DMS153 treated with DMSO at 0.1 percent for 48 hours (cell line): ENCODE measurements around the gene PPFIBP2.
A peak's percentile ranks its signal among the peaks of the same experiment; 100 is the strongest.

ENCODE experiments used
- DNase-seq: peaks from one replicate; lab custom pipeline; 2025; ENCODE audit not compliant: unreplicated experiment; lab: John Stamatoyannopoulos, UW

Gene PPFIBP2

DNA sequence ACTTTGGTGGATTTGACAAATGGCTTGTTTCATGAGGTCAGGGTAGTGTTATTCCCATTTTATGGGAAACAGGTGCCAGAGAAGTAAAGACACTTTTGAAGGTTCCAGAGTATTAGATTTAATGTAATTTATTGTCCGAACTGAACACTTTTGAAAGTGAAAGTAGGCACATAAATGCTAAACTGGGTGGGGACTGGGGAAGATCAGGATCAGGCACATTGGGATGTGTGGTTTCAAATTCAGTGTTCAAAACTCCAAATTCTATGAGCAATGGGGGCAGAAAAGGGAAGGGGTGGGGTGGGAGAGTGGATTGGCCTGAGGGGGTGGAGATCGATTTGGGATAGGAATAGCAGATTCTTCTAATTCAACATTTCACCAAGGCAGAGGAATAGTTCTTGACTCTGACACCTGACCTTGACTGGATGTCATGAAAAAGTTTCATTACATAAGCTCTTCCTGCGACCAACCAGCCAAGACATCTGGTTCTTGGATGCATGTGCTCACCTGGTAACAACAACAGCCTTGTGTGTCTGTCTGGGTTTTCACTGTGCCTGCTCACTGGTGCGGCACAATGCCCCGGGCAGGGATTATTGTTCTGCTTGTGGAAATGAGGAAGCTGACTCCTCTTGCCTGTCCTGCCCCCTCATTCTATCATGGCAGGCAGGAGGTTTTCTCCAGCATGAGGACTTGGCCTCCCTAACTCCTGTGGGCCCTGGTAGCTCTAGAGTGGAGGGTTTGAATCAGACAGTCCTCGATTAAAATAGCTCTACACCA lies 10.8 kb downstream of the PPFIBP2 start:
- no peak for DNase-seq

DNA sequence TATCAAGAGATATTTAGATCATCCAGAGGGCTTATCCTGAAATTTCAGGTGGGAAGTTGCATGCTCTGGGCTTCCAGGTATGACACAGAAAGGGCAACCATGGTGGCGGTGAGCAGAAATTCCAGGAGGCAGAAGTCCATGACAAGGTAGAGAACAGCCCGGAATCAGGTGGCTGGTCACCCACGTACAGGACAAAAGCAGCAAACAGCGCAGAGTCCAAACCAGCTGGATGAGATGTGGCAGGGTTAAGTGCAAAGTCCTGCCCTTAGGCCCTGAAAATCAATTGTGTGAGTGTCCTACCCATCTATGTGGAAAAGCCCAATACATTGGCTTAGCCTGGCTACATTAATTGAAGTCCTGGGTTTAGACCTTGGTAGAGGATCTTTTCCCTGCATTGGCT lies 11.6 kb downstream of the PPFIBP2 start:
- no peak for DNase-seq

DNA sequence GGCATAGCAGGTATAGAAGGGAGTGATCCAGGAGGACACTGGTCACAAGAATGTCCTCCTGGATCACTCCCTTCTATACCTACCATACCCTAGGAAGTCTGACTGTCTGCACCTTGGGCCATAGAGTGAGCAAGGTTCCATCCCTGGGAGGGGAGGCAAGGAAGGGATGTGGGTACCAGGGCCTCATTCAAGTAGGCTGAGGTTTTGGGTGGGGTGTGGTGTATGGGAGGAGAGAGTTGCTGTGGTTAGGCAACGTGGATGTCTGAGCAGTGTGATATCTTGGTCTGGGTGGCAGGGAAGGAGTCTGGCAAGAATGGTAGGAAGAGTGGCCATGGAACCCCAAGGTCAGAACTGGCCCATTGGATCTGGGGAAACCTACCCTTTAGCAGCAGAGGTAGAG lies 13.2 kb downstream of the PPFIBP2 start:
- DNase-seq, result no peak

DNA sequence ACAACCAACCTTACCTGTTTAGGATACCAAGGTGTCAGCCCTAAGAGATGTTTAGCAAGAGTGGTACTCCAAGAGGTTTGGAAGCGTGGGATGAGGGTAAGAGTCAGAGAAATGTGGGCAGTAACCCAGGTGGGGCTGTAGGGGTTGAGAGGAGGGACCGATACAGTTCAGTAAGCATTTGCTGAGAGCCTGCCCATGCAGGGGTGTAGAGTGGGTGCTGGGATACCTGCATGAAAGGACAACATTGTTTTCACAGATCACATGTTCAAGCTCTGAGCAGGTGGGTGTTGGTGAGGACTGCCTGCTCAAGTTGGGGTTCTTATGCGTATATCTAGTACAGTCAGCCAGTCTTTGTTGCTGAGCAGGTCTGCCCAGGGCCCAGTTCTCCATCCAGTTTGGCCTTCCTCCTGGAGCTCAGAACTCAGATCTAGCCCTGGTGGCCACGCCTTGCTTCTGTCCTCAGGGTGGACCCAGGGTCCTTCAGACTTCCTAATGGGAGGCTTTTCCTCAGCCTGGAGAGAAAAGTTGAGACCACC lies 14.8 kb downstream of the PPFIBP2 start:
- no peak for DNase-seq

DNA sequence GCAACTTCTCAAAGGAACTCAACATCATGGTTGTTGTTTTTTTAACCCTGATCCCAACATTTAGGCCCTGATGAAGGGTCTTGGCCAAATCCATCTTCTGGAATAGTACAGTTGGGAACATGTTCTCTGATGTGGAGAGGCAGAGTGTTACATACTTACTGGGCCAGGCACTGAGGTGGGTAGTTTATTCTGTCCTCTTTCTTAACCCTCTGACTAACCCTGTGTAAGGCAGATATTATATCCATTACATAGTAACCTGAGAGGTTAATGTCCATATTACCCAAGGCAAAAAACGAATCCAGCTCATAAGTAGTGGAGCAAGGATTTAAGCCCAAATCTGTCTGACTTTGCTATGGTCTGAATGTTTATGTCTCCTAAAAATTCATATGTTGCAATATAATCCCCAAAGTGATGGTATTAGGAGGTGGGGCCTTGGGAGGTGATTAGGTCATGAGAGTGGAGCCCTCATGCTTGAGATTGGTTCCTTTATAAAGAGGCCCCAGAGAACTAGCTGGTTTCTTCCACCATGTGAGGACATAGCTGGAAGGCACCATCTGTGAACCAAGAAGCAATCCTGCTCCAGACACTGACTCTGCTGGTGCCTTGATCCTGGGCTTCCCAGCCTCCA lies 16.3 kb downstream of the PPFIBP2 start:
- DNase-seq, result no peak

DNA sequence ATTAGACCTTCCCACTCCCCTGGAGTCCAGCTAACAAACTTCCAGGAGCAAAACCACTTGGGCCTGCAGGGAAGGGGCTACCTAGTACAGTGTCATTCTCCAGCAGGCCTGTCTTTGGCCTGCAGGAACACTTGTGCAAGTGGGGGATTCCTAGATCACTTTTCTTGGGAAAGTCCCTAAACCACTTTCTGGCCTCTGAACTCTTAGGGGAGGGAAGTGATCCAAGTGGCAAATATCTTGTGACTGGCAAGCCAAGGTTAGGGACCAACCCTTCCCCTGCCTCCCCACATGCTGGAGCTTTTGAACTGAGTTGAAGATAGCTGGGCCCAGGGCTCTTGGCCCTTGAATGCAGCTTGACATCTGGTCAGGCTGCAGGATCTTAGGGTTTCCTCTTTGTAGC lies 17.2 kb downstream of the PPFIBP2 start:
- no peak for DNase-seq

DNA sequence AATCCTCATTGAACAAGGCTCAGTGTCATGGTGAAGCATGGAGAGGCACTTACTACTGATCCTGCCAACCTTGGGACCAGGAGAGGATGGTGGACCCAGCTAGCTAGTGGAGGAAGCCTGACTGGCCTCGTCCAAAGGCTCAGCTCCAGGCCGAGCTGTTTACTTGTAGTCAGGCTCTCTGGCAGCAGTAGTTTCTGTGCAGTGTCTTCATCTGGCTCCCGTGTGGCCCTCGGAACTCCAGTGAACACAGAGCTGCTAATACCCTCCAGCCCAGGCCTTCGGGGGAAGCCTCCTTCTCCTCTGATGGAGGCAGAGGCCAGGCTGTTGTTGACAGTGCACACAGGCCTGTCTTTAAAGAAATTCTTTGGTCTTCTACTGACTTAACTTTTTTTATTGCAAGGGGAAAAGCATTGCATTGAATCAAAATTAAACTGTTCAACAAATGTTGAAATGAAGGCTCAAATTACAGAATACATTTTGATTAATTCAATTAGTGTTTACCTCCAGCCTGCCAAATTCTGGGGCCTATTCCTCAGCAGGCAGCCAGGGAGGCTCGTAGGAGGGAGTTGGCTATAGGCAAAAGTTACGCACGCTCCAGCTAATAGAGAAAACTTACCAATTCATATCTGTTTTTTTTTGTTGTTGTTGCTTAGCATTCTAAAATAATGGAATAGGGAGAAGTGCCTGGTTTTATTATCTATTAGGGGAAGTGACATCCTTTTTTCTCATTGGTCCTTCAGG lies 18.8 kb downstream of the PPFIBP2 start:
- no peak for DNase-seq

DNA sequence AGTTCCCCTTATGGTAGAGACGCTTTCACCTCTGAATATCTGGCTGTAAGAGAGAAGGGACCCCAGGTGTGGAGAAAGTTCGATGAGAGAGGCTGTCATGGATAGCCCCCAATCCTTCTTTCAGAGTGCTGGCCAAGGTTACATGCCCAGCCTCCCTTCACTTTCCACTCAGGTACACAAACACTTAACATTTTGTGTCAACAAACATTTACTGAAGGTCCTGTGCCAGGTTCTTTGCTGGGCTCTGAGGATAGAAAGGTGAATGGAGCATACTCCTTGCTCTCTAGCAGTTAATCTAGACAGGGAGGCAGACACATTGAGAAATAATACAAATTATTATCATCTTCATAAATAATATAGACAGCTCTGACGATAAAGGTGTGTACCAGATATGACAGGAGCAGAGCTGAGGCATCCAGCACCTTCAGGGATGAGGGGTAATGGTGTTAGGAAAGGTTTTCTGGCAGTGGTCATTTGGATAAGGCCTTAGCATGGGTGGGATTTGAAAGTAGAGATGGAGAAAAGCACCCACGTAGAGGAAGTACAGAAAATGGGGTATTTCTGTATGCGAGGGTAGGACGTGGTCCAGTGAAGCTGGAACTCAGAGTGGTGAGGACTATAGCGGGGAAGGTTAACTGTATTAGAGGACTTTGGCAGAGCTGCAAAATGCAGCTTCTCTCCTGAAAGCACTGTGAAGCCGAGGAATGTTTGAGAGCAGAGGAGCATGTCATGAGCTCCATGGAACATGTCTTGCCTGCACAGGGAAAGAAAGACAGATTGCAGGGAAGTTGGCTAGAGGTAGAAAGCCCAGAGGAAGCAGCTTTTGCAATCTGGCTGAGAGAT lies 19.6 kb downstream of the PPFIBP2 start:
- no peak for DNase-seq

DNA sequence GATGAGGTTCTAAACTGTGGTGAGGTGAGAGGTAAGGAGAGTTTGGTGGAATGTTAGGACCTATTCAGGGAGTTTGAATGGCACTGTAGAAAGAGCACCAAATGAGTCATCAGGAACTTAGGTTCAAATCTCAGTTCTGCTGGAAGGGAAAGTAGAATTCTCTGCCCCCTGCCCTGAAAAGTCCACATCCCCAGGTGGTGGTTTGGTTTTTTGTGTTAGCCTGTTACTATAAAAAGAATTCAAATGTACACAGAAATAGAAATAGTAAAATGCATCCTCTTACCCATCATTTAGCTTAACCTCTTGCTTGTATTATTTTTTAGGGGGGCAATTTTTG lies 20.2 kb downstream of the PPFIBP2 start:
- DNase-seq, result no peak

DNA sequence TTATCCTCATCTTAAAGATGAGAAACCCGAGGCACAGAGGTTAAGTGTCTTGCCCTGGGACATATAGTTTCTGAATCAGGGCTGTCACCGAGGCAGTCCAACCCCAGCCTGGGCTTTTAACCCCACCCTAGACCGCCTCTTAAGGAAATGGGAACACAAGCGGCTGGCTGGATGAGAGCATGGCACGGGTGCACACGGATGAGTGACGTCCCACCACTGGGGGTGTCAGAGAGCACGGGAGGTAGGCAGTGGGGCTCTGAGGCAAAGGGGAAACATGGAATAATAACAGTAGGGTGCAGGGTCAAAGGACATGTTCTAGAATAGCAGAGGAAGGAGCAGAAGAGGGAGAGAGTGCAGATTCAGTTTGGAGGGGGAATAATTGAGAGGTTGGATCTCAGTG lies 22.3 kb downstream of the PPFIBP2 start:
- no peak for DNase-seq

DNA sequence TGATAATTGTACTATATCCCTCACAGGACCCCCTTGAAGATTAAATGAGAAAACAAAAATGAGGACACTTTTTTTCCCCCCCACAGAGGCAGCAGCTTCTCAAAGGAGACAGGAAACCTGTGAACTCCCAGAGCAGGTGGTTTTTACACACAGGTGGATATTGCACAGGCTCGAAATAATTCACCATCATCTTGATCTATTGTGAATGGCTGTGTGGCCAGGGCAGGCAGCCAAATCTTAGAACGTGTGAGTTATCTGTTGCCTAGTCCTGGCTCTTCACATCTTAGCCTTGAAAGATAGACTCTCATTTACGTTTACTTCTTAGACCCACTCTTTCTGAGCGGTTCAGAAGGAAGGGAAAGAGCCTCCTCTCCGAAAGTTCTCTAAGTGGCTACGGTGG lies 23.5 kb downstream of the PPFIBP2 start:
- DNase-seq, result peak; percentile 14

DNA sequence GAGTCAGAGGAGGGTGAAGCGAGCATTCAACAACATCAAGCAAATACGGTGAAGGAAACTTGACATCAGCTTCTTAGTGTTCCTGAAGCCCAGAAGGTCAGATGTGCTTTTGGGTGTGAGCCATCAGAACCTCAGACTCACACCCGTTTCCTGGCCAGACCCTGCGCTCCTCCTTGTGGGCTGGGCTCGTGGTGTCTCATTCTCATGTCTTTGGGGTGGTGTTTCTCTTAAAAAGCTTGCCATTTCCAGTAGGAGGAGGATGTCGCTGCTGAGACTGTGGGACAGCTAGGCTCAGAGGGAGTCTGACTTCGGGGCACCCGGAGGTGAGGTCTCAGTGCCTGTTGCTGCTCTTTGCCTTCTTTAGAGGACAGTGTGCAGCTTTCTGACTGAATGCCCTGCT lies 24.2 kb downstream of the PPFIBP2 start:
- no peak for DNase-seq

DNA sequence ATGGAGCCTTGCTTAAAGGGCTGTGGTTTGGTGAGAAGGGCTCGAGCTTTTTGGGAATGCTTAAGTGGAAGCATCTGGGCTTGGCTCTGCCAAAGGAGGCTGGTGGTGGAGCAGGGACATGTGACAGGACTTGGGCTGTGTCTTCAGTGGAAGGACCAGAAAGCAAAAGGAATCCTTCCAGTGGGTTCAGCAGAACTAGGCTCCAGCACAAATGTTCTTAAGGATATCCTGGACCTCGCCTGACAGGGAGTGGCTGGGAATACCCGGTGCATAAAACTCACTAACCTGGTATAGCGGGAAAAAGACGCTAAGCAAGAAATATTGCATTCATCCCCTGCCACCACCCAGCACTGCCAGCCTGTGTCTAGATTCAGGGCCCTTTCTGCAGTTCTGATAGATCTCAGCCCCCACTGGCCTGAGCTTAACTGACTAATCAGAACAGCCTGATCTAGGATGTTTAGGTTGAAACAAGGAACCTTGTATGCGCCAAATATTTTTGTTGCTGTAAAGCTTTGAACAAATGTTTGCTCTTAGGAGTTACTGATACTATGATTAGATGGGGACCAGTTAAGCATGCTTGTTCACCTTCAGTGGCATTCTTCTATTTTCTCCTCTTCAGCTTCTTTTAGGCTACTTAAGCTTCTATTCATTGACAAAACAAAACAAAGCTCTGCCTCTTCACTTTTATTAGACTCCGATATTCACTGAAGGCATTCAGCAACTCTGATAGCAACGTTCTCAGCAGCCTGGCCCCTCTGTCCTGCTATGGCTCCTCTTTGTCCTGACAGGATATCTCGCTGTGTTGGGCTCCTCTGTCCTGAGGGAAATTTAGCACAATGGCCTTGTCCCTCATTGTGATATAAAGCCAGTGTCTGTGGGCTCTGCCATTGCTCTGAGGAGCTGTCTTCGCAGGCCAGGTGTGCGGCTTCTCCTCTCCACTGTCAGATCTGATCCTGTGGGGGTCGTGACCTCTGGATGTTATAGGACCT lies 25.0 kb downstream of the PPFIBP2 start:
- DNase-seq, result no peak

DNA sequence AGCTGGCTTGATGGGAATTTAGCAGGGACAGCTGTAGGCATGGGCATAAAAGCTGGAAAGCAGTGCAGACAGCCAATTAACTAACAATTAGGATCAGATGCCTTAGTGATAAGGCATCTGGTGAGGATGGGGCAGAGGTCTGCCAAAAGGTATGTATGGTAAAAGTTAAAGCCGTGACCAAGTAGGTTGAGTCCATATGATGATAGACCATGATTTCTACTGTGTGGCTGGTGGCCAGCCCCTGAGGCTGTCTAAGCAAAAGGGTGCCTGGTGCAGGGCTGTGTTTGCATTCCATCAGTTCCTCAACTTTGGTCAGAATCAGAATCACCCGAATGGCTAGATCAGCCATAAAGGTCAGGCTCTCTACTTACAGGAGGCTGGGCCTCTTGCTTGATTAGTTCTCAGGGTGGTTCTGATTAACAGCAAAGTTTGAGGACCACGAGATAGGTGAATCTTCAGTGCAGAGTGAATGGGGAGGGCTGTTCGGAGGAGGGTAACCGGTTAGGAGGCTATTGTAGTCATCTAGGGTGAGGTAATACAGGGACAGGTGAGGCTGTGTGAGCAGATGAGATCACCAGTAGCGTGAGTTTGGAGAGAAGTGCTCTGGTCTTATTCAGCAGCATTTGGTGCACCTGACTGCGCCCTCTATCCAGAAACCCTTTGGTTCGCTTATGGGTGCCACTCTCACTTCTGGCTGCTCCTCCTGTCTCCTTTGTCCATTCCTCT lies 27.2 kb downstream of the PPFIBP2 start:
- DNase-seq, result no peak

DNA sequence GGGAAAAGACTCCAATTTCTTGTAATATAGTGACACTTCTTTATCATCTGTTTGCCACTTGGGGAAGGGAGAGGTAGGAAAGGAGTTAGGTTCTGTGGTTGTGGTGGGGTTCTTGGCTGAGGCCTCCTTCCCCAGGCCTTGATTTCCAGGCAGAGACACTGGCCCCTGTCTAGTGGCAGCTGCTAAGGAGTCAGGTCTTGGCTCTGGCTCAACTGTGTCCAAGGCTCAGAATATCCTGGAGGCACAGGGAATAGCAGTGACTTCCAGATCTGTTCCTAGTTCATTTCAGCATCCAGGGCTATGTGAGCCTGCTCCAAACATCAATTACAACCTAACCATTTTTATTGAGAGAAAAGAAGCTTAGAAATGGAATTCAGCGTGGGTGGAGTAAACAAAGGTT lies 29.5 kb downstream of the PPFIBP2 start:
- no peak for DNase-seq

DNA sequence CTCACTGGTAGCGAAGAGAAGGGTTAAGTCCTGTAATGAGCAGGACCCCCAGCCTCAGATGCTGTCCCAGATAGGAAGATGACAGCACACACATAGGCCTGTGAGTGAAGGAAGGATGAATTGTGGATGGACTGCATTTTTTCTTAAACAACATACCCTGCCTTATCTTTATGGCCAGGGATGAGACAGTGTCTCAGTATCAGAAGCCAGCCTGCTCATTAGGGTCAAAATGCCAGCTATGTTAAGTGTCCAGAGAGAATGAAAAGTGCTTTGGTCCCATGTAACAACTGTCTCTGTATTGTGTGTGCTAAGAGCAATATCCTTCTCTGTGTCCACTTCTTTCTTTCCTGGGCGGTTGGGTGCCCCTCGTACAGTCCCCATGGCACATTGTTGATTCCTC lies 30.2 kb downstream of the PPFIBP2 start:
- DNase-seq, result no peak

DNA sequence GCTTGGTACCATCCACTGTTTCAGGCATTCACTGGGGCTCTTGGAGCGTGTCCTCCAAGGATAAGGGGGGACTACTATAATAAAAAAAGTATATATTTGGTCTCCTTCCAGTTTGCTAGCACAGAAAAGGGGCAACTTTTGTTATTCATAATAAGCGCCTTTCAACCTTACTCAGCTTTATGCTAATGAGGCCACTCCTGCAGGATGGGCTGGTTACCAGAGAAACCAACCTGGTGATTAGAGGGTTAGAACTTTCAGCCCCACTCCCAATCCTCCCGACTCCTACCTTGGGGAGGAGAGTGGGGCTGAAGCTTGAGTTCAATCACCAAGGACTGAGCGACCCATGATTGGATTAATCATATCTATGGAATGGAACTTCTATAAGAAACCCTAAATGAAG lies 31.8 kb downstream of the PPFIBP2 start:
- DNase-seq, result no peak

DNA sequence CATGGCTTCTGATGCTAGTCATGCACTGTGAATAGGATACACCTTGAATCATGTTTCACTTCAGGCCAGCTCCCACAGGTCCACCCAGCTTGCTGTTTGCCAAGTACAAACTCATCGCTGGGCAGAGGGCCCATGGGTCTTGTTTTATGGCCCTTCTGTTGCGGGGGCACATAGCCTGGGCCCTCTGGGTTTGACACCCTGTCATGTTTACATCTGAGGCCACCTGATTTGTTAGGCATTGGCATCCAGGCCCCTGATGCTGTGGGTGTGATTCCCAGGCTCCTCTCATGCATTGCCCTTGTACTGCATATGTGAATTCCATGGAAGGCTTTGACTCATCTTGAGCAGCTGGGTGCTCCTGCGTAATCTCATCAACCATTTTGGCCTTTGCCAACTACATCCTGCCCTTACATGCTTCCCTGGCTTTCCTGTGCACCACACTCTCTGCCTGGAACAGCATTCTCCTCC lies 32.6 kb downstream of the PPFIBP2 start:
- no peak for DNase-seq

DNA sequence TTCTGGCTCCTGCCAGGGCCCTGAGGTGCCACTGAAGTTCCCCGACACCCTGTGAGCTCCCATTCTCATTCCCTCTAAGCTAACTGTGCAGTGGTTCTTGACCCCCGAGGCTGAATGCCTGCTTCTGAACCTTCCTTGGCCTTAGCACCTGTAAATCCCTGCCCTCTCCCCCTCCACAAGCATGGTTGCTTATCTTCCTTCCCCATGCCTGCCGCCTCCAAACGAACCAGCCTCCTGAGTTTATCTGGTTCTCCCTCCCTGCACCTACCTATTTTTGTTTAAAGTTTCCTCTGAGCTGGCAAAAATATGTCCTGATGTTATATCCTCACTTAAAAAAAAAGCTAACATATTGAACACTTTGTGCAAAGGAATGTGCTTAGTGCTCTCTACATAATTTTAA lies 33.9 kb downstream of the PPFIBP2 start:
- DNase-seq, result no peak
